GM18519 (cell line): ENCODE results near the gene PDE1A.

Experiments
- ATAC-seq: cut with Tn5 transposase; IDR thresholded peaks from one replicate; pipeline ENCODE4 v1.9.1; 2021; ENCODE audit warnings: mild to moderate bottlenecking, moderate library complexity; ENCODE audit not compliant: unreplicated experiment, low FRiP score

PDE1A gene

GRCh38 chr2:182426918-182427240, at the start of gene PDE1A:
TSS of gene PDE1A (minus strand) at chr2:182427036.
- ATAC-seq = no peak

GRCh38 chr2:182473635-182474034, 46.8 kb upstream of the PDE1A start:
- no peak for ATAC-seq

GRCh38 chr2:182463760-182464159, 36.9 kb upstream of the PDE1A start:
- no peak for ATAC-seq

- no peak for ATAC-seq
These were observed 29.9 kb upstream of the PDE1A start for GRCh38 chr2:182456784-182457183.

GRCh38 chr2:182452456-182452990, 25.7 kb upstream of the PDE1A start:
- no peak for ATAC-seq

GRCh38 chr2:182448371-182448770, 21.5 kb upstream of the PDE1A start:
- ATAC-seq = no peak

GRCh38 chr2:182447863-182448262, 21.0 kb upstream of the PDE1A start:
- ATAC-seq = no peak

GRCh38 chr2:182447163-182447562, 20.3 kb upstream of the PDE1A start:
- no peak for ATAC-seq

- ATAC-seq = no peak
These were observed 19.3 kb upstream of the PDE1A start for GRCh38 chr2:182446087-182446486.

- no peak for ATAC-seq
These were observed 18.6 kb upstream of the PDE1A start for GRCh38 chr2:182445391-182445965.

GRCh38 chr2:182444806-182445205, 18.0 kb upstream of the PDE1A start:
- no peak for ATAC-seq

GRCh38 chr2:182444170-182444569, 17.3 kb upstream of the PDE1A start:
- ATAC-seq = no peak

GRCh38 chr2:182436252-182436651, 9.4 kb upstream of the PDE1A start:
- no peak for ATAC-seq

- ATAC-seq = no peak
These were observed 8.9 kb upstream of the PDE1A start for GRCh38 chr2:182435754-182436153.

- no peak for ATAC-seq
These were observed 5.2 kb upstream of the PDE1A start for GRCh38 chr2:182432051-182432450.

GRCh38 chr2:182428476-182428875, 1.6 kb upstream of the PDE1A start:
- no peak for ATAC-seq

- ATAC-seq = no peak
These were observed 536 bp downstream of the PDE1A start for GRCh38 chr2:182426082-182426917.

- no peak for ATAC-seq
These were observed 4.0 kb downstream of the PDE1A start for GRCh38 chr2:182422864-182423263.

- no peak for ATAC-seq
These were observed 6.2 kb downstream of the PDE1A start for GRCh38 chr2:182420669-182421068.

- ATAC-seq = no peak
These were observed 10.0 kb downstream of the PDE1A start for GRCh38 chr2:182416861-182417260.

- no peak for ATAC-seq
These were observed 10.6 kb downstream of the PDE1A start for GRCh38 chr2:182416191-182416590.

- no peak for ATAC-seq
These were observed 11.1 kb downstream of the PDE1A start for GRCh38 chr2:182415771-182416170.
